ENCODE data around the gene FLRT1. TPM values are rescaled to one million over a fixed set of nuclear protein-coding genes. Genes with fewer than 3 reads are reported as not detected.

The FLRT1 gene
- total RNA-seq, 4 donors from 2014 or later = not detected

DNA sequence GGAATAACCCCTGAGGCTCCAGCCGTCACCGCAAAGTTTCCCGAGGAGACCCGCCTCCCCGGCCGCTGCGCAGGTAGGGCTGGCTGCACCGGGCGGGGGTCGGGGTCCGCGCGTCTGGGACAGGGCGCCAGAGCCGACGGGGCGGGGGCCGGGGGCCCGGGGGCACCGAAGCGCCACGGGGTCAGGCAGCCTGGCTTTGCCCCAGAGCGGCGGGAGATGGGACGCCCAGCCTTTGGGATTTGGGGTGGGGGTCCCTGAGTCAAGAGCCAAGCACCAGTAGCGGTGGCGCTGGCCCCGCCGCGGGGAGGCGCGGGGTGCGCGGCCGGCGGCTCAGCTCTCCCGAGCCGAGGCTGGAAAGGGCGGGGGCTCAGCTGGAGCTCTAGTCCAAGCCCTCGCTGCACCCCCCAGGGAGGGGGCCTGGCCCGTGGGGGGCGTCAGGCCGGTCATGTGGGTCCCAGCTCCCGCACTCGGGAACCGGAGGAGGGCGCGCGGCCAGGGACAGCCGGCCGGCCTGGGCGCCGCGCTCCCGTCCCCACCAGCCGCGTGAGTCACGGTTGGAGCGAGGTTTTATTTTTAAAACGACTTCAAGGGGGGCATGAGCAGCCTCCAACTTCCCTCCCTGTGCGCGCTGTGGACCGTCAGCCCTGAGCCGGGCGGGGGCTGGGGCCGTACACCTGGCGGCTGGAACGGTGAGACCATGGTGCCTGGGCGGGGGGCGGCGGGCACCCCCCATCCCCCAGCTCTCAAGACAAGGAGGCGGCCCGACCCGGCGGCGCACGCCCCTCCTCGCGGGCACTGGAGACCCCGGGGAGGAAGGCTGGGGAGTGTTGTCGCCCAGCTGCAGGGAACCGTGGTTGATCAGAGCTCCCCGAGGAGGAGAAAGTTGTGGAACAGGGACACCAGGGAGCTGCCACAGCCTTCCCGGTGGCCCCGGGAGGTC lies 626 bp downstream of the FLRT1 start:
- H3K9me3 ChIP-seq = no peaks in the 10 kb centered on the region
- peaks cover 0 to 3% (median 0%) of the 10 kb centered on the region in 3 donors for H3K27me3 ChIP-seq
- TF ChIP-seq, protein P1, sequence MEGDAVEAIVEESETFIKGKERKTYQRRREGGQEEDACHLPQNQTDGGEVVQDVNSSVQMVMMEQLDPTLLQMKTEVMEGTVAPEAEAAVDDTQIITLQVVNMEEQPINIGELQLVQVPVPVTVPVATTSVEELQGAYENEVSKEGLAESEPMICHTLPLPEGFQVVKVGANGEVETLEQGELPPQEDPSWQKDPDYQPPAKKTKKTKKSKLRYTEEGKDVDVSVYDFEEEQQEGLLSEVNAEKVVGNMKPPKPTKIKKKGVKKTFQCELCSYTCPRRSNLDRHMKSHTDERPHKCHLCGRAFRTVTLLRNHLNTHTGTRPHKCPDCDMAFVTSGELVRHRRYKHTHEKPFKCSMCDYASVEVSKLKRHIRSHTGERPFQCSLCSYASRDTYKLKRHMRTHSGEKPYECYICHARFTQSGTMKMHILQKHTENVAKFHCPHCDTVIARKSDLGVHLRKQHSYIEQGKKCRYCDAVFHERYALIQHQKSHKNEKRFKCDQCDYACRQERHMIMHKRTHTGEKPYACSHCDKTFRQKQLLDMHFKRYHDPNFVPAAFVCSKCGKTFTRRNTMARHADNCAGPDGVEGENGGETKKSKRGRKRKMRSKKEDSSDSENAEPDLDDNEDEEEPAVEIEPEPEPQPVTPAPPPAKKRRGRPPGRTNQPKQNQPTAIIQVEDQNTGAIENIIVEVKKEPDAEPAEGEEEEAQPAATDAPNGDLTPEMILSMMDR (IDR thresholded peaks at IDR 0.05 in 4 of 5, conservative IDR thresholded peaks at IDR 0.05 in 1 of 5) = peak in 2 of 5 experiments; percentile 16 to 17
- no peak for TF ChIP-seq POLR2A (IDR thresholded peaks at IDR 0.05)
- ATAC-seq (peak; percentile 83 to 91), DNase-seq (peak; percentile 28 to 71)
- peak overlapping the region; percentile 49 to 67 (median 56) for H3K4me3 ChIP-seq
- H3K4me1 ChIP-seq = peaks cover 18 to 27% of the 10 kb centered on the region in 2 donors
- in situ Hi-C loops (cut with MboI; ENCODE audit: low sequenced_read_pairs in 4 of 4) = no loop called here
- H3K27ac ChIP-seq = peak overlapping the region; percentile 58 to 72 (median 60)
- no peaks in the 10 kb centered on the region for H3K36me3 ChIP-seq
- intact Hi-C loops (cut with DNase I; ENCODE audit: low total_unique reads) = loop anchor here (2.0 kb wide), 1 partner anchor 114 kb away; no protein-coding TSS in a partner anchor

DNA sequence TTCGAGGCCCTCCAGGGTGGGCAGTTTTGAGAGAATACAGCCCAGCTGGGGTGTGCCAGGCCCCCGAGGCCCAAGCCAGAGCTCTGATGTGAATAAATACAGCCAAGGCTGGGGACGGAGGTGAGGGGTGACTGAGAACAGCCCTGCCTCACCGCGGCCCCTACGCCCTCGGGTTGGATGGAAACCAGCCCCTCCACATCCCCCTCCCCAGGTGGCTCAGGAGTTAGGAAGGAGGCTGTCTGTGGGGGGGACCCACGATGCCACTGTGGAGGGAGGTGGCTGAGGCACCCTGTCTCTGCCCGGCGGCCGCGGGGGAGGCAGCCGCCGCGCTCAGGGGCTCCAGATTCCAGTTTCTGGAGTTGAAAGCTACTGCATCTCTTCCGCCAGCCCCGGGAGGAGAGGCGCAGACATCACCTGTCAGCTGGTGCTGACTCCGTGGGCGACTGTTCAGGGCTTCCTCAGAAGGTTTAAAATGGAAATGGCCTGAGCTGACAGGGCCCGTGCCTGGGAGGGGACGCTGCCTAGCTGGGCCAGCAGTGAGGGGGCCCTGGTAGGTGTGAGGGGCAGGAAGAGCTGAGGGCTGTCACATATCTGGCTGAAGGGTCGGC lies 1.4 kb downstream of the FLRT1 start:
- Histone ChIP-seq H3K4me3 (peak overlapping the region; percentile 49 to 67 (median 56)), H3K27ac (peak overlapping the region; percentile 58 to 72 (median 60)), H3K27me3 (peaks cover 0 to 3% (median 0%) of the 10 kb centered on the region in 3 donors), H3K4me1 (peaks cover 18 to 27% of the 10 kb centered on the region in 2 donors), H3K36me3 (no peaks in the 10 kb centered on the region), H3K9me3 (no peaks in the 10 kb centered on the region)
- in situ Hi-C loops (cut with MboI; ENCODE audit: low sequenced_read_pairs in 4 of 4) (no loop called here), intact Hi-C loops (cut with DNase I; ENCODE audit: low total_unique reads) (loop anchor here (2.0 kb wide), 1 partner anchor 114 kb away; no protein-coding TSS in a partner anchor)
- no peak for DNase-seq
- peak; percentile 31 to 51 for ATAC-seq
- TF ChIP-seq POLR2A (IDR thresholded peaks at IDR 0.05) = no peak
- TF ChIP-seq, protein P1 (IDR thresholded peaks at IDR 0.05 in 4 of 5, conservative IDR thresholded peaks at IDR 0.05 in 1 of 5) = no peak

GRCh38 chr11:64038500-64038899 lies 2.8 kb downstream of the FLRT1 start:
- Histone ChIP-seq H3K4me3 (no peak overlapping the region), H3K9me3 (no peaks in the 10 kb centered on the region), H3K27ac (no peak overlapping the region), H3K4me1 (peaks cover 12 to 27% of the 10 kb centered on the region in 2 donors), H3K27me3 (peaks cover 0 to 3% (median 0%) of the 10 kb centered on the region in 3 donors), H3K36me3 (no peaks in the 10 kb centered on the region)
- no peak for ATAC-seq
- intact Hi-C loops (cut with DNase I; ENCODE audit: low total_unique reads) (no loop called here), in situ Hi-C loops (cut with MboI; ENCODE audit: low sequenced_read_pairs in 4 of 4) (no loop called here)
- TF ChIP-seq POLR2A (IDR thresholded peaks at IDR 0.05) = no peak
- TF ChIP-seq, protein P1 (IDR thresholded peaks at IDR 0.05 in 4 of 5, conservative IDR thresholded peaks at IDR 0.05 in 1 of 5) = no peak
- DNase-seq = no peak

GRCh38 chr11:64039012-64039665 lies 3.4 kb downstream of the FLRT1 start:
- in situ Hi-C loops (cut with MboI; ENCODE audit: low sequenced_read_pairs in 4 of 4) = no loop called here
- no peak overlapping the region for H3K4me3 ChIP-seq
- ATAC-seq (no peak), DNase-seq (no peak)
- H3K4me1 ChIP-seq = peaks cover 12 to 25% of the 10 kb centered on the region in 2 donors
- TF ChIP-seq, protein P1 (IDR thresholded peaks at IDR 0.05 in 4 of 5, conservative IDR thresholded peaks at IDR 0.05 in 1 of 5) = no peak
- no peak for TF ChIP-seq POLR2A (IDR thresholded peaks at IDR 0.05)
- H3K36me3 ChIP-seq = no peaks in the 10 kb centered on the region
- no peaks in the 10 kb centered on the region for H3K9me3 ChIP-seq
- H3K27me3 ChIP-seq = peaks cover 0 to 3% (median 0%) of the 10 kb centered on the region in 3 donors
- no peak overlapping the region for H3K27ac ChIP-seq
- intact Hi-C loops (cut with DNase I; ENCODE audit: low total_unique reads) = no loop called here

Measured in gastrocnemius medialis (tissue), 4 donors.